Brain microvascular endothelial cell (primary cell): ENCODE measurements around the gene FARP2.
"Not testable (repeated sequence)": the region's sequence is repeated elsewhere in the genome, so short reads cannot be mapped to it uniquely, and the experiment has no call there.

ENCODE experiments used
- DNase-seq: peaks from one replicate; pipeline ENCODE4 v3.0.0-alpha.2; 2020
- H3K27ac ChIP-seq: fragments of 250-450 bp; sonication (Bioruptor Pico); 2 replicates; pipeline ENCODE4 v1.5.1; 2020; ENCODE audit warnings: mild to moderate bottlenecking, moderate library complexity
- H3K27me3 ChIP-seq: fragments of 250-450 bp; sonication (Bioruptor Pico); replicated peaks from 2 replicates; pipeline ENCODE4 v1.5.1; 2020; ENCODE audit warnings: mild to moderate bottlenecking
- H3K36me3 ChIP-seq: fragments of 250-450 bp; sonication (Bioruptor Pico); replicated peaks from 2 replicates; pipeline ENCODE4 v1.5.1; 2020; ENCODE audit warnings: mild to moderate bottlenecking
- H3K4me3 ChIP-seq: 2 replicates; pipeline ENCODE4 v1.5.1; 2011; ENCODE audit warnings: low read depth, mild to moderate bottlenecking, control low read depth, low read length, moderate library complexity
- CTCF ChIP-seq: IDR thresholded peaks from 2 replicates; pipeline ENCODE4 v1.5.1; 2011; ENCODE audit warnings: low read depth, mild to moderate bottlenecking, moderate library complexity, low read length, control low read depth, inconsistent platforms; ENCODE audit errors: missing control alignments
- in situ Hi-C: cut with HindIII; loops from 2 replicates; pipeline ENCODE4 v1.10.0; 2017; ENCODE audit warnings: low sequenced_read_pairs, low pct_ligation_motif_present

The FARP2 gene

GRCh38 chr2:241505781-241506201, 149.7 kb downstream of the FARP2 start:
- peaks cover 8% of the 10 kb centered on the region for H3K36me3 ChIP-seq
- in situ Hi-C loops = no loop called here
- no peak overlapping the region for H3K27ac ChIP-seq

GRCh38 chr2:241506317-241506716, 150.2 kb downstream of the FARP2 start:
- in situ Hi-C loops, H3K27ac ChIP-seq, DNase-seq, H3K27me3 ChIP-seq, H3K4me3 ChIP-seq, H3K36me3 ChIP-seq: not testable (repeated sequence)

More at GRCh38 chr2:241505781-241506201, 149.7 kb downstream of the FARP2 start:
- TF ChIP-seq CTCF = no peak
- Histone ChIP-seq H3K27me3 (no peaks in the 10 kb centered on the region), H3K4me3 (no peak overlapping the region)
- DNase-seq = no peak

GRCh38 chr2:241506793-241507429, 150.8 kb downstream of the FARP2 start:
- peak overlapping the region; percentile 81 for H3K4me3 ChIP-seq
- in situ Hi-C loops = no loop called here
- no peak for DNase-seq
- H3K36me3 ChIP-seq = no peaks in the 10 kb centered on the region
- H3K27me3 ChIP-seq = no peaks in the 10 kb centered on the region
- no peak overlapping the region for H3K27ac ChIP-seq
- no peak for TF ChIP-seq CTCF

GRCh38 chr2:241507430-241508239, 151.6 kb downstream of the FARP2 start:
- in situ Hi-C loops = no loop called here
- H3K27ac ChIP-seq = peak overlapping the region; percentile 9
- H3K4me3 ChIP-seq = peak overlapping the region; percentile 81
- no peak for DNase-seq
- H3K27me3 ChIP-seq = no peaks in the 10 kb centered on the region
- H3K36me3 ChIP-seq = no peaks in the 10 kb centered on the region
- TF ChIP-seq CTCF = peak; percentile 45

- in situ Hi-C loops = no loop called here
- Histone ChIP-seq H3K4me3 (peak within 1 kb of the TSS; percentile 81), H3K27me3 (no peaks in the 10 kb centered on the region), H3K27ac (peak within 1 kb of the TSS; percentile 75), H3K36me3 (no peaks in the 10 kb centered on the region)
- DNase-seq = peak; percentile 97
- no peak for TF ChIP-seq CTCF
Measured at GRCh38 chr2:241508240-241509154, 152.4 kb downstream of the FARP2 start, which contains the start of gene STK25. Gene STK25 (minus strand): TSS chr2:241508584. CDS start chr2:241508035, 549 bp downstream.
